NCI-H345 treated with DMSO at 0.1 percent for 48 hours (cell line): ENCODE data around the gene PRKCH.

Source experiments
- DNase-seq: peaks from one replicate; lab custom pipeline; 2025; ENCODE audit not compliant: unreplicated experiment; lab: John Stamatoyannopoulos, UW

The PRKCH gene

GRCh38 chr14:61420326-61420725, 98.9 kb downstream of the PRKCH start:
- no peak for DNase-seq

- no peak for DNase-seq
These were observed 100.0 kb downstream of the PRKCH start for GRCh38 chr14:61421212-61421923.

GRCh38 chr14:61426048-61426447, 104.7 kb downstream of the PRKCH start:
- no peak for DNase-seq

- DNase-seq: no peak
These were observed 106.9 kb downstream of the PRKCH start for GRCh38 chr14:61428261-61428660.

DNA sequence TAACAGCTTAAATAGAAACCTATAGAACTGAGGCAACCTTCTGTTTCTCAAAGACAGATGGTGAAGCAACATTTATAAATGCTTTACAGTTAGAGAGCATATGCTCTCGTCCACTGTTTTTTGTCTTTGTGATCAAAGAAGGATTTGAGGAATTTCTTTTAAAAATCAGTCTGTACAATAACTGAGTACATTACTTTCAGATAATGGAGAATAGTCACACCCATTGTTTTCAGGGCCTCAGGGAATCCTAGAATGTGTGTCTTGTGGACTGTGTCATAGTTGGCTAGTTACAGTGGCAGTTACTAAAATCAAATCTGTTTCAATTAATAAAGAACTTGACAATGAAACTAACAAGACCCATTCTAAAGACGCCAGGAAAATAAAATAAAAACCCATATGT, 107.9 kb downstream of the PRKCH start:
- DNase-seq: no peak

DNA sequence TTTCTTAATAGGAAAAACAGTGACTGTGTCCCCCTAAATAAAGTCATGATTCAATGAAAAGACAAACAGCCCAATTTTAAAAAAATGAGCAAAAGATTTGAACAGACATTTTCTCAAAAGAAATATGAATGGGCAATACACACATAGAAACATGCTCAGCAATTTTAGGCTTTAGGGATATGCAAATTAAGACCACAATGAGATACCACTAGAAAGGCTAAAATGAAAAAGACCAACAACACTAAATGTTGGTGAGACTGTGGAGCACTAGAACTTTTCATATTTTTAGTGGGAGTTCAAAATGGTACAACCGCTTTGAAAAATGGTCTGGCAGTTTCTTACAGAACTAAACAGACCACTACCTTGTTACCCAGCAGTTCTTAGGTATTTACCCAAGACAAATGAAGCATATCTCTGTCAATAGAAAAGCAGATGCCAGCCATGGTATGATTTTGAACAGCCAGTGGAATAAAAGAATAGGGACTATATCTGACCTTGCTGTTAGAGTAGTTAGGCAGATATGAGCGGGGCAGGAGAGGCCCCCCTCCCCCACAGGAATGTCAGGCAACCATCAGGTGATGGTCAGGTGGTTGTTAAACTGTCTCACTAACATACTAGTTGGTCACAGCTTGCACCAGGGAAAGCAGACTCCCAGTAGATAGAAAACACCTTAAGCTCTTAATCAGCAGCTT, 108.8 kb downstream of the PRKCH start:
- peak; percentile 17 for DNase-seq

GRCh38 chr14:61433169-61433568, 111.8 kb downstream of the PRKCH start:
- no peak for DNase-seq

DNA sequence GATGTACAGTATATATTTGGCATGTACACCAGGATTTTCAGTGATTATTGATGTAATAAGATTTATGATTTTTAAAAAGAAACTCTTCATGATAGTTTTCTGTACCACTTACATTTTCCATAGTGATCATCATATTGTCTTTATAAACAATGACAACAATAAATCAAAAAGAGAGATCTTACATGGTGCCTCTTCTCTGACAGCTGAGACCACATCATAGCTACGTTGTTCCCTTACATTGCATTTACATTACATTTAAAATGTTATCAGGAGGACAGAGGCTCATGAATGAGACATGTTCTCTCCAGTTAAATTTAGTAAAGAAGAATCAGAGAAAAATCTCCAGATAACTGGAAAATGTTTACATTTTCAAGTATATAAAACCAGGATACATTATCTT, 112.4 kb downstream of the PRKCH start:
- DNase-seq: no peak

- no peak for DNase-seq
These were observed 112.9 kb downstream of the PRKCH start for GRCh38 chr14:61434311-61434710.

DNA sequence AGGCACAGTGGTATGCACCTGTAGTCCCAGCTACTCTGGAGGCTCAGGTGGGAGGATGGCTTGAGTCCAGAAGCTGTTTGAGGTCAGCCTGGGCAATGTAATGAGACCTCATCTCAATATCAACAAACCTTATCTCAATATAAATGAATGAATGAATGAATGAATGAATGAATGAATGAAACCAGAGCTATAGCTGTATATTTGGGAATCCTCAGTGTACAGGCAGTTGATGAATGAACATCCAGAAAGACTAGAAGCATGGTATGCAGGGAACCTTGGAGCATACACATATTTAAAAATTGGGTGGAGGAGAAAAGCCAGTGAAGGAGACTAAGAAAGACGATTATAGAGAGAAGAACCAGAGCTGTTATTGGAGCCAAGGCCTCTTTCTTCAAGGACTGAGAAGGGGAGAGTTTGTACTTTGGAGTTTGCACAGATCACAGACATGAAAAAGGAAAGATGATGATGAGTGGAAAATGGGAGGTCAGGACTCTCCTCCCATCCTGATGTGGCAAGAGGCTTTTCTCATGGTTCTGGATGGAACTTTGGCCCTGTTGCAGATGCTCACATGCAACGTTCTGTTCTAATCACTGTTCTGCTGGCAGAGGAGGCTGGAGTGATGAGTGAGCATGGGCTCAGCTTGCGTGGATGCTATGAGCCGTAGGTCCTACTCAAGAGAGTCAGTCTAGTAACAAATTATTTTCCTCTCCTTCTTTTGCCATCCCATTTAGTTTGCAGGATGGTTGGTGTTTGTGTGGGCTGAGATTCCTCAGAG, 114.4 kb downstream of the PRKCH start:
- no peak for DNase-seq

- DNase-seq: no peak
These were observed 116.0 kb downstream of the PRKCH start for GRCh38 chr14:61437381-61437780.

- no peak for DNase-seq
These were observed 116.7 kb downstream of the PRKCH start for GRCh38 chr14:61438036-61438435.

DNA sequence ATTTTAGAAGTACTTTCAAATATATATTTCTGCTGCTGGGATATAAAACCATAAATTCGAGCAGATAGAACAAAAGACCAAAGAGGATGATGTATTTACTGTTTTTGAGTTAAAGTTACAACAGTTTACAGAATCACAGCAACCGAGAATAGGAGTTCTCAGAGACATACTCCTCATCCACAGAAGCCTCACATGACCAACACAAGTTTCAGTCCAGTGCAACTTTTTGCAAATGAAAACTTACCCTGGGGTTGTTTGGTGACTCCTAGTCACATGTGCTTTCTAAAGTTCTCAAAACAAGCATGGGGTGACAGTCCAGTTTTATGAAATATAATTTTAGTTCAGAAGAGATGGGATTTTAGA, 117.1 kb downstream of the PRKCH start:
- DNase-seq: no peak

DNA sequence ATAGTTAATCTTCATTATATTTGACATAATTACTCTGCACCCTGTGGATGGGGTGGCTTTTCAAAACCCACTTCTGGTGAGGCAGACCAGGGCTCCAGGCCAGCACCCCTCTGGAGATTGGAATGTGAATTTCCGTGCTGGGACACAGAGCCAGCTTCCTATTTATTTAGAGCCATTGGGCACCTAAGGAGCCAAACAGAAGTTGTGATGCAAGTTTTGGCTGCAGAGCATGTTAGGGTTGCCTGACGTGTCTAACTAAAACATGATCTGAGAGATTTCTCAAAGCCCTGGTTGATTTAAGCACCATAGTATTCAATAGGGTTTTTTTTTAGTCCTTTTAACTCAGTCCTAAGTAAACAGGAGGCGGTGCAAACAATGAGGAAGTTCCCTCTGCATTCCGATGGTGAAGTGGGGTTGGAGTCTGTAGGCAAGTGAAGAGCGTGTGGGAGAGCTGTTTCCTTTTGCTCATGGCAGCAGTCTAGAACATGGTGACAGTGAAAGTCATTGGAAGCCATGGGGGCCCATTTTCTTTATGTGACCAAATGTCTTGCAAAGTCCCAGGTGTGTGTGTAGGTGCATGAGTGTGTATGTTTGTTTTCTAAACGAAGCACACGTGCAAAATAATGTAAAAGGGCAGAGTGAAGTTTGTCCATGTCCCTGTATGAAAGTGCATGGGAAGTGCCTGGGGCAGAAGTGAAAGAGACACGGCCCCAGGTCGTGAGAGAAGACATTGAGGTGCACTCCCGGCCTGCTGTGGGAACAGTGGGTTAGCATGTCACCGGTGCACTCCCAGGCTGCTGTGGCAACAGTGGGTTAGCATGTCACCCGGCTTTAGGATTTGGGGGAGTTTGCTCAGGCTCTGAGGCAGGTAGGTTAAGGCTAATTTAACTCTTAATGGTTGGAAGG, 117.7 kb downstream of the PRKCH start:
- DNase-seq: no peak

DNA sequence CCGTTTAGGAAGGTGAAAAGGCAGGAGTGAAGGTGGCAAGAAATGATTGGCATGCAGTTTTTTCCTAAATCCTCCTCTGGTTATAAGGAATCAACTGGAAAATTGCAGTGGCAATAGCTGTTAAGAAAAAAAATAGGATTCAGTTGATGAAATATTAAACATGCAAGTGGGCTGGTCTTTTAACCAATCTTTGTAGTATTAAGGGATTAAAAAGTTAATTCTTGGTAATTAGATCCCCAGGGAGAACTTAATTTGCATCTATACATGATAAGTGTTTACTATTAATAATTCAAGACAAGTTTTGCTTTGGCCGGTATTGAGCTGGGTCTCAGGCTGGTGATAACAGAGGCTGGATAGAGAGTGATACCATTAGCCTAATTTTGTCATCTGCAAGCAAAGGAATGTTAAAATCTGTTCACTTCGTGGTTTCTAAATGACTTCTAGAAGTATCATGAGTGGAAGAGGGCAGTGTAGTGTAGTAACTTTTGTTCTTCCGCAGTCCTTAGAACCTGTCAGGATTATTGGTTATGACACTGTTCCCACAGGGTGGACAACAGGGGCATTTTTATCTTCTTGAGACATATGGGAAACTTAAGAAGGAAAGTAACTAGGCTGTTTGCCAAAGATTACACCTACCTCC, 118.5 kb downstream of the PRKCH start:
- DNase-seq: no peak

- DNase-seq: no peak
These were observed 122.1 kb downstream of the PRKCH start for GRCh38 chr14:61443481-61443880.

DNA sequence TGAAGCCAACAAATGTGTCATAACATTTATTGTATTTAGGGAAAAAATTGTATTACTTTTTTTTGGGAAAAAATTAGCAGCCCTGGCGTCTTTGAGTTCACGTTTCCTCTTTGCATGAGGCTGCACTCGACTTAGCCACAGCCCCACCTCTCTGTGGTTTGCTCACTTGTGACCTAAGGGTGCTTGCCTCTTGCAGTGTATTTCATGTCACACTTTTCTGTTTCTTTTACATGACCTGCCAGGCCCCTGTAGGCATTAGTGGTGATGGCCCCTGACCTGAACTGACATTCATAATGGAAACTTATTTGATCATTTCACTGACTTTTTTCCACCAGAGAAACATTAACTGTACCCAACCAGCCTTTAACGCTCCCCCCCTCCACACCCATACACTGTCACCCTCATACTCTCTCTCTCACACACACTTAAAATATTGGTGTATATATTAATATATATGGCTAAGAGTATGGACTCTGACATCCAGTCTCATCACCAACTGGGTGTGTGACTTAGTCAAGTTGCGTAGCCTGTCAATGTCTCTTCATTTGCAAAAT, 122.9 kb downstream of the PRKCH start:
- no peak for DNase-seq

- DNase-seq: no peak
These were observed 130.1 kb downstream of the PRKCH start for GRCh38 chr14:61451491-61451890.

- DNase-seq: no peak
These were observed 130.6 kb downstream of the PRKCH start for GRCh38 chr14:61451891-61452400.

- no peak for DNase-seq
These were observed 131.1 kb downstream of the PRKCH start for GRCh38 chr14:61452452-61452851.
